ENCODE measurements around the gene KRTAP10-12. TPM values are rescaled to one million over a fixed set of nuclear protein-coding genes. Genes with fewer than 3 reads are reported as not detected.

The KRTAP10-12 gene
- total RNA-seq, 1 experiment from 2014 or later: not detected

- TF ChIP-seq ZFX (IDR thresholded peaks at IDR 0.05): no peak
- no peak for TF ChIP-seq EZH2phosphoT487 (IDR thresholded peaks at IDR 0.05; ENCODE audit: borderline replicate concordance)
- no peak for TF ChIP-seq ATF3 (IDR thresholded peaks at IDR 0.05)
- TF ChIP-seq TCF7L2 (IDR thresholded peaks at IDR 0.05; ENCODE audit: borderline replicate concordance, extremely low read depth, insufficient read depth, insufficient read length): no peak
- TF ChIP-seq EGR1 (IDR thresholded peaks at IDR 0.05; ENCODE audit: low read depth): no peak
- no peak for TF ChIP-seq FOSL1 (IDR thresholded peaks at IDR 0.05; ENCODE audit: low read depth)
Observed at GRCh38 chr21:44686000-44686781, 10.8 kb upstream of the KRTAP10-12 start (continued).

GRCh38 chr21:44686843-44687561 lies 10.0 kb upstream of the KRTAP10-12 start:
- H3K27me3 ChIP-seq (ENCODE audit: insufficient read depth, low read length): no peaks in the 10 kb centered on the region
- no peaks in the 10 kb centered on the region; a peak in 1 of 4 replicates for H3K9me3 ChIP-seq (ENCODE audit: control insufficient read depth in 1 of 2, insufficient read depth in 1 of 2, low read depth in 1 of 2, low read length in 2 of 2)
- no peaks in the 10 kb centered on the region for H3K4me1 ChIP-seq (ENCODE audit: control insufficient read depth in 1 of 2, insufficient read depth in 2 of 2, low read length in 2 of 2)
- CTCF ChIA-PET: no interaction called here
- no peaks in the 10 kb centered on the region for H3K36me3 ChIP-seq (ENCODE audit: control insufficient read depth in 1 of 2, insufficient read depth in 2 of 2, low read length in 2 of 2)
- no peak overlapping the region for H3K4me2 ChIP-seq (ENCODE audit: low read length)
- DNase-seq (ENCODE audit: low read depth, low spot score): no peak
- H4K20me1 ChIP-seq (ENCODE audit: insufficient read depth): no peaks in the 10 kb centered on the region
- H2AFZ ChIP-seq (ENCODE audit: low read depth, low read length, poor library complexity, severe bottlenecking): no peak overlapping the region
- intact Hi-C loops (cut with micrococcal nuclease): no loop called here
- RAD21 ChIA-PET (ENCODE audit: low non-redundant PET in 1 of 2, low total read pairs in 2 of 2, uncharacterized antibody in 2 of 2, unreplicated experiment in 2 of 2): no interaction called here
- no peak for TF ChIP-seq EZH2 (IDR thresholded peaks at IDR 0.05)
- TF ChIP-seq EGR1 (IDR thresholded peaks at IDR 0.05; ENCODE audit: low read depth): no peak
- TF ChIP-seq CBX3 (IDR thresholded peaks at IDR 0.05; ENCODE audit: low read depth): no peak
- TF ChIP-seq JUND (IDR thresholded peaks at IDR 0.05): no peak
- TF ChIP-seq SRF (IDR thresholded peaks at IDR 0.05; ENCODE audit: low read depth): no peak
- H3K9ac ChIP-seq (ENCODE audit: low read length): no peak overlapping the region
- no TSS peak for BruUV-seq (replicated peaks)
- no peaks in the 10 kb centered on the region for H3K79me2 ChIP-seq (ENCODE audit: insufficient read depth, low read length)
- POLR2A ChIA-PET: no interaction called here
- H3K27ac ChIP-seq (ENCODE audit: low read depth, low read length): no peak overlapping the region
- no peak overlapping the region for H3K4me3 ChIP-seq (replicated peaks in 1 of 2; ENCODE audit: low read depth in 1 of 2, low read length in 2 of 2)
- H3K9me2 ChIP-seq (ENCODE audit: insufficient read depth): no peaks in the 10 kb centered on the region
- ATAC-seq: no peak
